GM21723 (cell line): ENCODE data around the gene TBX21.
"Not testable (repeated sequence)": the region's sequence is repeated elsewhere in the genome, so short reads cannot be mapped to it uniquely, and the experiment has no call there.

Experiments used
- ATAC-seq: cut with Tn5 transposase; IDR thresholded peaks from one replicate; pipeline ENCODE4 v1.9.1; 2021; ENCODE audit warnings: mild to moderate bottlenecking, moderate library complexity; ENCODE audit not compliant: unreplicated experiment

TBX21 gene

DNA sequence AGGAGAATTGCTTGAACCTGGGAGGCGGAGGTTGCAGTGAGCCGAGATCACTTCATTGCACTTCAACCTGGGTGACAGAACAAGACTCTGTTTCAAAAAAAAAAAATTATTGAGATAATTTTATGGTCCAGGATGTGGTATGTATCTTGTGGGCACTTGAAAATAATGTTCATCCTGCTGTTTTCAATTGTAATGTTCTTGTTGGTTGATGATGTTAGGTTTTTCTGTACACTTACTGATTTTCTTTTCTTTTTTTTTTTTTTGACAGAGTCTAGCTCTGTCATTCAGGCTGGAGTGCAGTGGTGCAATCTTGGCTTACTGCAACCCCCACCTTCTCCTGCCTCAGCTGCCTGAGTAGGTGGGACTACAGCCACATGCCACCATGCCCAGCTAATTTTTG is 29.7 kb downstream of the TBX21 start:
- ATAC-seq, result no peak

GRCh38 chr17:47763913-47764582 is 31.0 kb downstream of the TBX21 start:
- no peak for ATAC-seq

- not testable (repeated sequence) for ATAC-seq
These were observed 40.6 kb downstream of the TBX21 start for GRCh38 chr17:47773649-47774048.

DNA sequence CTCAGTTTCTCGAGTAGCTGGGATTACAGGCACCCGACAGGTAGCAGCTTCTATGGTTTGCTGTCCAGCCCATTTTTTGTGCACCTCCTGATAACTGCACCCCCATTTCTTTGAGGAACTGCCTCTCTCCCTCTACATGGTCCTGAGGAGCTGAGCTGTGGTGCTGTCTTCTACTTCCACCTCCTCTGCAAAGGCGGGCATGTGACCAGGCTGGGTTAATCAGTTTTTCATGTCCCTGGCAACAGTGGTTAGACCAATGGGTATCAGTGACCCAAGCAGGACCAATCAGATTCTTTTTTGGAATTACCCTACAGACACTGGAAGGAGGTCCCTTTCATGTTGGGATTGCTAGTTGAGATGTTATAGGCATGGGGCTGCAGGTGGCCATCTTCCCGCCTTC is 41.3 kb downstream of the TBX21 start:
- no peak for ATAC-seq

DNA sequence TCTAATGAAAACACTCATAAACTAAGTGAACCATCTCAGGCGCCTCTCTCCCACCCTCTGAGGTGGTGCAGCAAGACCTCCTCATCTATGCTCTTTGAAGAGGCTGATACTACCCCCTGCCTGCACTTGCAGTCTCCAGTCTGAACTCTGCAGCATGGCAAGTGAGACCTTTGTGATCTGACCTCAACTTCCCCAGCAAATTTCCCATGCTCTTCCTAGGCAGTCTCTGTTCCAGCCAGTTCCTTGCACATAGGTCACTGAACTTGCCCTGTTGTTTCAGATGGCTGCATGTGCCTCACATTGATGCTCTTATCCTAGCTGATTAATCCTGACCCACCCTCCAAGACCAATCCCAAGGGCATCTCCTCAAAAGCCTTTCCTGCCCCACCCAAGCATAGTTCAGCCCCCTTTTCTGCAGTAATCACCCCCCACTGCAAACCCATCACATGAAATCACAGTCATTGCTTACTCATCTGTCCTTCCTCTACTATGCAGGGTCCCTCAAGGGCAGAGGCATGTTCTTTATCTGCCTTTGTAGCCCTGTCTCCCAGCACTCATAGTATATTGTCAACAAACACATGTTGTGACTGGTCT is 42.0 kb downstream of the TBX21 start:
- no peak for ATAC-seq

DNA sequence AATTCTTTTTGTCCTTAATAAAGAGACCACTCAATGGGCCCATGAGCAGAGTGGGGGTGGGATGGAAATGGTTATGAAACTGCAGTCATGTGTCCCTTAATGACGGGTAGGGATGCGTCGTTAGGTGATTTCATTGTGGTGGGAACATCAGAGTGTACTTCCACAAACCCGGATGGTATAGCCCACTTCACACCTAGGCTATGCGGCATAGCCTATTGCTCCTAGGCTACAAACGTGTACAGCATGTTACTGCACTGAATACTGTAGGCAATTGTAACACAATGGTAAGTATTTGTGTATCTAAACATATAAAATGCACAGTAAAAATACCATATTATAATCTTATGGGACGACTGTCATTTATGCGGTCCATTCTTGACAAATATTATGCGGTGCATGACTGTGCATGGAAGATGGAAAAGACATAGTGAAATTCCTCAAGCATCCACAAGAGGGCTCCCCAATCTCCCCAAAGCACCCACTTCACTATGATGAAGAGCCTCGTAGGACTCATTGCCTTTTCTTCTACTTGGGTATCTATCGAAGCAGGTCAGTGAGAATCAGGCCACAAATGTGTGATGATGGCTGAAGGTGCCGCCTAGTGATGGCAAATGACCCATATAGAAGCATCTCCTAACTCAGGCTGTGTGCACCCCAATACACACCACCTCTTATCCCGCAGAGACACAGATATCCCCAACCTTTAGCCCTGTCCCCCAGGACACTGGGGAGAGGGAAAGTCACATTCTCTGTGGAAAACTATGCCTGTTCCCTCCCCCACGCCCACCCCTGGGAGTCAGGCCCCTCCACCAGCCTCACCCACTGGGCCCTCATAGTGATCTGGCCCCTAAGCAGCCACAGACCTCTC is 43.5 kb downstream of the TBX21 start:
- no peak for ATAC-seq

DNA sequence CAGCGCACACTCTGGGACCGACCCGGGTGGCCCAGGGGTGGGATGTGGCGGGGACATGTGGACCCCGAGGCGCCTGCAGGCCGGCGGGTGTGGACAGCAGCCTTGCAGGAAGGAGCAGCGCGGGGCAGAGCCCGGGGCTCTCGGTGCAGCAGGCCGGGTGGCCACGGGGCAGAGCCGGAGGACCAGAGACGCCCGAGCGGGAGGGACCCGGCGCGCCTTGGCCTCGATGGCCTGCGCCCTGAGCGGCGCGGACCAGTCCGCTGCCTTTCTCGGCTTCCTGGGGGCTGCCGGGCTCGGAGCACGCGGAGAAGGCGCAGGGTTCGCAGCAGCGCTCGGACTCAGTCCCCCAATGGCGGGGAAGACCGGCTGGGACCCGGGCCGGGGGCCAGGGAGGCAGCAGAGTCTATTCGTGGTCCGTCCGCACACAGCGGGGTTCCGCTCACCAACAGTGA is 45.2 kb downstream of the TBX21 start:
- no peak for ATAC-seq

GRCh38 chr17:47781397-47781796 is 48.4 kb downstream of the TBX21 start:
- no peak for ATAC-seq

- ATAC-seq, result no peak
These were observed 52.6 kb downstream of the TBX21 start for GRCh38 chr17:47785538-47786123.

DNA sequence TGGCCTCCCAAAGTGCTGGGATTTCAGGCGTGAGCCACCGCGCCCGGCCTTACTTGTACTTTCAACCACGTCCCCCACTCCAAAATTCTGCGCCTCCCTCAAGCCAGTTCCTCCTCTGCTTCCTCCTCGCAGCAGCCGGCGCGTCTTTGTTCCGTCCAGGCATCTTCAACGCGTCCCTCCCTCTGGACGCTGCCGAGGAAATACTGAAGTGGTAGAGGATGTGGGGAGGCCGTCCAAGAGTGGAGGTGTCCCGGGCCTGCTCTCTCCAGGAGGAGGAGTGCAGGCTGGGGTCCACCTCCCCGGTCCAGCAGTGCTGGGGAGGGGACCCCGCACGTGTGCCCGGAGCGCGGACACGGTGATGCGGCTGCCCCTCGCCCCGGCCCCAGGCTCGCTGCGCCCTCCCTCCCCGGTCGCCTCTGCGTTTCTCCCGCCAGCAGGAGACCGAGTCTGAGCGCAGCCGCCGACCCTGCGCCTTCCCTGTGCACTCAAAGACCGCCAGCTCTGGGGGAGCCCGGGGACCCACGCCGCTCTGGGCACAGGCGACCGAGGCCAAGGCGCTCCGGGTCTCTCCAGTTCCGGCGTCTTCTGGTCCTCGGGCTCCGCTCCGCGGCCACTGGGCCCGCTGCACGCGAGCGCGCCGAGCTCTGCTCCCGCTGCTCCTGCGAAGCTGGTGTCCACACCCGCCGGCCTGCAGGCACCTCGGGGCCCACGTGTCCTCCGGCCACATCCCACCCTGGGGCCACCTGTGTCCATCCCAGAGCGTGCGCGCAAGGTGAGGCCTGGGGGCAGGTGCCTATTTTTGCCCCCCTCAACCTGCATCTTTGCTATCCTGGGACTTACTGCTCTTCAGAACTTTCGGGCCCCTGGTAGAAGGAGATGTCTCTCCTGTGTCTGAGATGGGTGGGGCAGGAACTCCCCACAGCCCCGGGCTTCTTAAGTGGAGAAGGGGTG is 56.9 kb downstream of the TBX21 start:
- no peak for ATAC-seq

DNA sequence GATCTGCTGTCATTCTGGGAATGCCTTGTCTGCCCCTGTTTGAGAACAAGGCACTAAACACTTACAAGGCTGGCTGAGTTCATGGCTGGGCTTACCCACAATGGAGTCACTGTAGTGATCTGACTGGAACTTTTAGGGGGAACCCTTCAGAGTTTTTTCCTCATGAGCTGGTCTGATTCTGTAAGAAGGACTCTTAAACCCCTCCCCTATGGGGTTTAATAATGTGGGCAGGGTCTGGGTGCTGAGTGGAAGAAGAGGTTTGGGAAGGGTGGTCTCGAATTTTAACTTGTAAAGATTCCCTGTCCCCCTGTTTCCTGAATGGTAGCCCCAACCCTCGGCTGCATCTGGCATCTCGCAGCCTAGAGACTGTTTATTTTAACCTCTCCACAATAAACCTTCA is 58.0 kb downstream of the TBX21 start:
- ATAC-seq, result no peak

DNA sequence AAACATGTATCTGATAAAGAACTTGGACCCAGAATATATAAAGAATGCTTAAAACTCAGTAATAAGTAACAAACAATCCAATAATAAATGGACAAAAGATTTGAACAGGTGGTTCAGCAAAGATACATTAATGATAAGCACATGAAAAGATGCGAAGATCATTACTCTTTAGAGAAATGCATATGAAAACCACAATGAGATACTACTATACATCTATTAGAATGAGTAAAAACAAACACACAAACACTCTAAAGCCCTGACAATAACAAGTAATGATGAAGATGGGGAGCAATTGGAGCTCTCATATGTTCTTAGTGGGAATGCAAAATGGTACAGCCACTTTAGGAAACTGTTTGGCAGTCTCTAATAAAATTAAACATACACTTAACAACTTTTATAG is 59.4 kb downstream of the TBX21 start:
- no peak for ATAC-seq

DNA sequence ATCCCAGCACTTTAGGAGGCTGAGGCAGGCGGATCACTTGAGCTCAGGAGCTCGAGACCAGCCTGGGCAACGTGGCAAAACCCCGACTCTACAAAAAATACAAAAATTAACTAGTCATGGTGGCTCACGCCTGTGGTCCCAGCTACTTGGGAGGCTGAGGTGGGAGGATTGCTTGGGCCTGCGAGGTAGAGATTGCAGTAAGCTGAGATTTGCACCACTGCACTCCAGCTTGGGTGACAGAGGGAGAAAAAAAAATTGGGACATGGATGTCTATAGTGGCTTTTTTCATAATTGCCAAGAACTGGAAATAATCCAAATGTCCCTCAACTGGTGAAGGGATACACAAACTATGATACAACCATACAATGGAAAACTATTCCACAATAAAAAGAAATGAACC is 59.9 kb downstream of the TBX21 start:
- ATAC-seq, result no peak
